GM21447 (cell line): Measurements from ENCODE around the gene ATP7B.
"Not testable (repeated sequence)": the region's sequence is repeated elsewhere in the genome, so short reads cannot be mapped to it uniquely, and the experiment has no call there.

Experiments
- ATAC-seq: cut with Tn5 transposase; IDR thresholded peaks from one replicate; pipeline ENCODE4 v1.9.1; 2021; ENCODE audit not compliant: unreplicated experiment

The ATP7B gene

DNA sequence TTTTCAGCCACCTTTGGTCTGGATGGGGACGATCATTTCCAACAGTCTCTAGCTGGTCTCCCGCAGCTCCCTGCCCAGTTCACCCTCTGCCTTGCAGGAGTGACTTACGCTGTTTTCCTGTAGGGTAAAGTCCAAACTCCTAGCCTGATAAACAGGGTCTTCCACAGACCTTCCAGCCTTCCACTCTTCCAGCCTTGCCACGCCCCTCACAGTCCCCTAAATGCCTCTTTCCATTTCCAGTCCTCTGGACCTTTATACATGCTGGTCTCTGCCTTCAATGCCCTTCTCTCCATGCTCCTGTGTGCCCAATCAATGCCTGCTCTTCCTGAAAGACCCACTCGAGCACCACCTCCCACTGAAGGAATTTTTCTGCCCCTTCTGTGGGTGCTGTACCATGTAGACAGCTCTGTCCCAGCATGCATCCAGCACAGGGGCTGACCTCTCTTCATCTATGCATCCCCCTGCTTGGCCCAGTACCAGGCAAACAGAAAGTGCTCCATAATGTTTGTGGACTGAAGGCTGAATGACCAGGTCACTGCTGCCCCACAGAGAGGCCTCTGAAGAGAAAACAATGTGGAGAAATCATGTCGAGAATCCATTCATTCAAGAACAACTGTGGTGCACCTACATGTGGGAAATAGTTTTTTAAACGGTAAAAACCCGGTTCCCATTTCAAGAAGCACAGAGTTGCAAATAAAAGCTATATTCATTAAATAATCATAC, 4.6 kb downstream of the ATP7B start:
- ATAC-seq, result no peak

DNA sequence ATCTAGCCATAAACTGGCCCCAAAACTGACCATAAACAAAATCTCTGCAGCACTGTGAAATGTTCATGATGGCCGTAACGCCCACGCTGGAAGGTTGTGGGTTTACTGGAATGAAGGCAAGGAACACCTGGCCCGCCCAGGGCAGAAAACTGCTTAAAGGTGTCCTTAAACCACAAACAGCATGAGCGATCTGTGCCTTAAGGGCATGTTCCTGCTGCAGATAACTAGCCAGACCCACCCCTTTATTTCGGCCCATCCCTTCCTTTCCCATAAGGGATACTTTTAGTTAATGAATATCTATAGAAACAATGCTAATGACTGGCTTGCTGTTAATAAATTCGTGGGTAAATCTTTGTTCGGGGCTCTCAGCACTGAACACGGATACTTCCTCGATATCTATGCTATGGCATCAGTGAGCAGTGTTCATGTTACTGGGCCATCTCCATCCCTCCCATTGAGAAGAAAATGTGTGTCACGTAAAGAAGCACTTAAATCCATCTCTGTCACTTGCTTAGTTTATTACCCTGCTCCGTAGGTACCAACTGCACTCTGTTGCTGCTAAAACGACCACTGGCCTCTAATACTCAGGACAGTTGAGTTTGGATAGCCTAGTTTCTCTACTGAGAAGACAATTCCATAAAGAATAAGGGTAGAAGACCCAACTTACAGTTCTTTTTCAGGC, 5.3 kb downstream of the ATP7B start:
- no peak for ATAC-seq

DNA sequence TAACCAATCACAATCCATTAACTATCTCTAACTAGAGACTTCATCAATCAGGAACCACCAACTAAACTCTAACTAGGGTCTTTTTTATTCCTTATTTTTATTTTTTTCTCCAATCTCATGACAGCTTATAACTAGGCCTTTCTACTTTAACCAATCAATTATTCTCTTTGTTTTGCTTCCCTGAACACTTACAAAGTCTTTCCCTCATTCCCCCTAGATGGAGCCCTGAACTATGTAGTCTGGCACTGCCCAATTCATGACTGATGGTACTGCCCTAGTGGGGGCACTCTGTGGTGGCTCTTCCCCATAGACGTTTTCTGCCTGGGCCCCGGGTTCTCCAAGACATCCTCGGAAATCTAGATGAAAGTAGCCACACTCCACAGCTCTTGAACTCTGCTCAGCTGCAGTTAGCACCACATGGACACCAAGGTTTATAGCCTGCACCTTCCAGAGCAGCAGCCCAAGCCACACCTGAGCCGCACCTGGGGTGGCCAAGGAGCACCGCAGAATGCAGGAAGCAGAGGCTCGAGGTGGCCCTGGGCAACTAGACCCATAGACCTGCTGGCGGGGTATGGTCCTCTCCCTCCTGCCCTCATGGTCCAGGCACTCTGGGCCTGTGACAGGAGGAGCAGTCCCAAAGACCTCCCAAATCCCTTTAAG, 6.6 kb downstream of the ATP7B start:
- ATAC-seq, result no peak

- no peak for ATAC-seq
Measured at GRCh38 chr13:52003541-52003940, 7.7 kb downstream of the ATP7B start.

DNA sequence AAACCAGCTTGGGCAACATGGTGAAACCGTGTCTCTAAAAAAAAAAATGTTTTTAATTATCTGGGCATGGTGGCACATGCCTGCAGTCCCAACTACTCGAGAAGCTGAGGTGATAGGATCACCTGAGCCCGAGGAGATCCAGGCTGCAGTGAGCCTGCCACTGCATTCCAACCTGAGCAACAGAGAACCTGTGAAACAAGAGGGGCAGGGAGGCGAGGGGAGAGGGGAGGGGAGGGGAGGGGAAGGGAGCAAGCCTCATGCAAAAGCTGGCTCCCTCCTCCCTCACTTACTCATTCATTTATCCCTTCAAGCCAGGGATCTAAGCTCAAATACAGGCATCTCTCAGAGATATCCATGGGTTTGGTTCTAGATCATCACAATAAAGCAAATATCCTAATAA, 8.9 kb downstream of the ATP7B start:
- ATAC-seq, result no peak

- ATAC-seq, result peak; percentile 89
Measured at GRCh38 chr13:52001120-52001731, 10.0 kb downstream of the ATP7B start.

- no peak for ATAC-seq
Measured at GRCh38 chr13:51999921-52000320, 11.3 kb downstream of the ATP7B start.

DNA sequence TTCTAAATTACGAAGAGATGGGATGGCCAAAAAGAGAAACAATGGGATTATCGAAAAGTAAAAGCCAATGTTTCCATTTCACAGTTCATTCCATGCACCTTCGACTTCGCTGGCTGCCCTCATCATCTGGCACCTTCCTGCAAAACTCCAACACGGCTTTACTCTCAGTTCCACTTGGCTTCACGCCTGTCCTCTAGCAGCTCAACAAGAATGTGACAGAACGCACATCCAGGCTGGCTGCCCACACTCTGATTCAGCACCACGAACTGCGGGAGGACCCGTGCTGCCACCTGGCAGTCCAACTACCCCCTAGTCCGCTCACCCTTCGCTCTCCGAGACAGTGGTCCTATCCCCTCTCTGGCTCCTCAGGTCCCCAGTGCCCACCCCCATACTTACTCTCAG, 11.7 kb downstream of the ATP7B start:
- ATAC-seq, result no peak

DNA sequence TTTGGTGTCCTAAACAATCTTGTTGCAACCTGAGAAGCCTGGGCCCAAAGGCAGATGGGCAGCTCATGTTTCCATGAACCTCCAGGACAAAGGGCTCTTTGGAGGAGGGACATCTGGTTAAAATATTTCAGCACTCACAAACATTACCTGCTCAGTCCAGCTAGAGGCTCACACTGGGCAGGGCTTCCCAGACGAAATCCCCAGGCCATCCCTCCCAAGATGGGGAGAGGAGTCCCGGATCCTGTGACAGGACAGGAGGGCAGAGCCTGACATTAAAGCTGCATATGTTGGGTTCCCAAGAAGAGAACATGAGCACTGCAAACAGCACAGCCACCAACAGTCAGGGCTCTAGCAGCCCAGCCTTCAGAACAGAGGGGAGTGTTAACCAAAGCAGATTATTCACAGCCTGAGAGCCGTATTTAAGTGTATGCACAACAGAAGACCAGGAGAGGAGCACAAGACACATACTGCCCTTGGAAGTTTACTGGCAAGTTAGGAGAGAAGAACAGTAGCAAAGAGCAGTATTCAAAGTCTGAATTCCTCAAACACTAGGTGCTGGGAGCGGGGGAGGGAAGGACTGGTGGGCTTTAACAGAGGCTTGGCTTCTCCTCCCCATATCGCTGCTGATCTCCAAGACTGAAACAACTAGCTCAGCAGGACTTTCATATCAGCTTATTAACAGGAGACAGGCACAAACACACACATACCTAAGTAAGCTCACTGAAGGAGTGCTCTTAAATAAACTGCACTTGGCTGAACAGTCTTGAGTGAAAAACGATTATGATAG, 12.3 kb downstream of the ATP7B start:
- no peak for ATAC-seq

DNA sequence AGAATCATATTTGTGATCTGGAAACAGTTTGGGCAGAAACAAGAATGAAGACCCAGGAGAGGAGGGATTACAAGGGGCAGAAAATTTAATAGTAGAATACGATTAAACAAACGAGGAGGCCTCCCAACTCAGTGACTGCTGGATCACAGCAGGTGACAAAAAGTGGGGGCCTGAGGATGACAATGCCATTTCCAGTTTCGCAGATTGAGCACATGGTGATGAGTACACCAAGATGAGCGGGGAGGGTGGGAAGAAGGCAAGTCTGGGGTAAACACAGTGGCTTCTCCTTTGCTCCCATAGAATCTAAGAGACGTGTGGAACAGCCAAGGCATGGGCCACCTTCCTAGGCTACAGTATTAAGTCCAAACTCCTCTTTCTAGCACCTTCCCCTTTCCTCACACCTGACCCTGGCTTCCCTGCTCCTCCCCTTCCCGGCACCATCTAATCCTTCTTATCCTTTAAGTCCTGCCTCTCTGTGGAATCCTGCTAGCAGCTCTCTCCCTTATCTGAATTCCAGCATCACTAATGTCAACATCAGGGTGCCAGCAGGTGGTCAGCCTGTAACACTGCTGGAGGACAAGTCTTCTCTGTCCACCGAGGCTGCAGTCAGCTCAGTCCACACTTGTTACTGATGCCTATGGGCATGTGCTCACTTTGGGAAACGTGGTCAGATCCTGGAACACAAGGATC, 13.5 kb downstream of the ATP7B start:
- ATAC-seq, result no peak

- no peak for ATAC-seq
Measured at GRCh38 chr13:51997186-51997585, 14.1 kb downstream of the ATP7B start.

GRCh38 chr13:51996641-51997040, 14.6 kb downstream of the ATP7B start:
- no peak for ATAC-seq

DNA sequence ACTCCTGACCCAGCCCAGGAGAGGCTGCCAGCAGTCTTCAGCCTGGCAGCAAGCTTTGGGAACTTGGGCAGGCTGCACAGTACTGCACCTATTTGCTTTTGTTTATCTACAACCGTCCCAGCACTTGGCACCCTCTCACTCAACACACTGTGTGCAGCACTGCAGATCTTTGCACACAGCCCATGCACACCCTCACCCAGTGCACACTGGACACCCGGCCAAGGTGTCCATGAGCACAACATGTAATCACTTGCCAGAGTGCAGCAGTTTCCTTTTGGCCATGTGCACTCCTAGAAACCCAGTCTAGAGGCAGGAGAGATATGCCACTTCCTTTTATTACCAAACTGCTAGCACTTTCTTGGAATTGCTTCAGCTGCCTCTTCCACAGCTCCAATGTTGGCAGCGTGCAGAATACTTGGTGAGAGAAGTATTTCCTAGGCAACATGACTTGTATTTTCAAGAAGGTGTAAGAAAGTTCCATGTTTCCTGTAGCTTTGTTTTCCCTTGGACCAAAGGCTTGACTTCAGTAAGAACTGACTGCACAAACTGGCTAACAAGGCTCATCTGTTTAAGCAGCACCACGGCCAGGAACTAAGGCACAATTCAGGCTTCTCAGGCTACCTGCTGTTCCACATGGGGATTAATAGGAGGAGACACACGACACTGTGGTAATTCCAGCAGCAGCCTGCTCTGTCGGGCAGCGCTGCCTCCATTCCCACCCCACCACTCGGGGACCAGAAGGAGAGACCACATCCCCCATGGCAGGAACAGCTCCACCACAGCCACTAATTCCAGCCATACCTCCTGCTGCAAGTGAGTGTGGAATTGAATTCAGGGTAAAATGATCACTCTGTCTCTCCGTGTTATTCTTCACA, 15.3 kb downstream of the ATP7B start:
- no peak for ATAC-seq

DNA sequence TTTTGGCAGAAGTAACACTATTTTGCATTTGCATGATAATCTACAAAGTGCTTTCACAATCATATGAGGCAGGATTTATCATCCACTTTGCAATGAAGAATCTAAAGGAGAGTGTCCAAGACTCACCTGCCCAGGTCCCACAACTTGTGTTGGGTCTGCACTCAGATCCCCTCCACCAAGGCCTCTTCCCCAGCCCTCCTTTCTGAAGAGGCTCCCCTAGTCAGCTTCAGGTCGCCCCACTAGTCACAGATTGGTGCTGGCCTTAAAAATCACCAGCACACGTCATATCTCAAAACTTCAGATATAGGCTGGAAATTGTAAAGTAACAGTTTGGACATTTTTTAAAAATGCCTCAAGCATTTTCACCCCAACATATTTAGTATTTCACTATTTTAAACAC, 17.5 kb downstream of the ATP7B start:
- ATAC-seq, result no peak

DNA sequence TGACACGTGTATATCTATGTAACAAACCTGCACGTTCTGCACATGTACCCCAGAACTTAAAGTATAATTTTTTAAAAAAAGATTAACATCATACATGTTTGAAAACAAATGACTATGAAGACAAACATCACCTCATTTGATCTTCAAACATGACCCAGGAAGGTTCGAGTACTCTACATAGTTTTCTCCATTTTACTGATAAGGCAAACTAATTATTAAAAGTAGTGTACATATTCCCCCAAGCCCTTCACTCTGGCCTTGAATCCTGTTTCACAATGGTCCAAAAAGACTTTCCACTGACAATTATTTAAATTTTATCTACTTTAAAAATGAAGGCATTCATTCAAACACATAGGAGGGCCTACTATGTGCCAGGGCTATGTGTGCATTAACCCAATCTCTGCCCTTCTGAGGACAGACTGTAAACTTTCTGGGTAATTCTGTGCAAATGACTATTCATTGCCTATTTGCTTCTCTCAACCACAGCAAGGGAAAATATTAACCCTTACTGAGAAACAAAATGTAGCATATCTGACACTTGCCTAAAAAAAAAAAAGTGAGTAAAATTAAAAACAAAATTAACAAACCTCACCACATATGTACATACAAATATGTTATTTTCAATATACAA, 22.1 kb downstream of the ATP7B start:
- ATAC-seq, result no peak

DNA sequence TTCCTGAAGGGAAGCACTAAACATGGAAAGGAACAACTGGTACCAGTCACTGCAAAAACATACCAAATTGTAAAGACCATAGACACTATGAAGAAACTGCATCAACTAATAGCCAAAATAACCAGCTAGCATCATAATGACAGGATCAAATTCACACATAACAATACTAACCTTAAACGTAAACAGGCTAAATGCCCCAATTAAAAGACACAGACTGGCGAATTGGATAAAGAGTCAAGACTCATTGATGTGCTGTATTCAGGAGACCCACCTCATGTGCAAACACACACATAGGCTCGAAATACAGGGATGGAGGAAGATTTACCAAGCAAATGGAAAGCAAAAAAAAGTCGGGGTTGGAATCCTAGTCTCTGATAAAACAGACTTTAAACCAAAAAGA, 26.3 kb downstream of the ATP7B start:
- ATAC-seq, result not testable (repeated sequence)

DNA sequence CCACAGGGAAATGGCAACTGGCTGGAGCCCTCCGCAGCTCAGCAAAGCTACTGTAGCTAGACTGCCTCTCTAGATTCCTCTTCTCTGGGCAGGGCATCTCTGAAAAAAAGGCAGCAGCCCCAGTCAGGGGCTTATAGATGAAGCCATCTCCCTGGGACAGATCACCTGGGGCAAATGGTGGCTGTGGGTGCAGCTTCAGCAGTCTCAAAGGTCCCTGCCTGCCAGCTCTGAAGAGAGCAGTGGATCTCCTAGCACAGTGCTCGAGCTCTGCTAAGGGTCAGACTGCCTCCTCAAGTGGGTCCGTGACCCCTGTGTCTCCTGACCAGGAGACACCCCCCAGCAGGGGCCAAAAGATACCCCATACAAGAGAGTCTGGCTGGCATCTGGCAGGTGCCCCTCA, 28.0 kb downstream of the ATP7B start:
- ATAC-seq, result not testable (repeated sequence)

- ATAC-seq, result no peak
Measured at GRCh38 chr13:51981355-51981754, 29.9 kb downstream of the ATP7B start.

DNA sequence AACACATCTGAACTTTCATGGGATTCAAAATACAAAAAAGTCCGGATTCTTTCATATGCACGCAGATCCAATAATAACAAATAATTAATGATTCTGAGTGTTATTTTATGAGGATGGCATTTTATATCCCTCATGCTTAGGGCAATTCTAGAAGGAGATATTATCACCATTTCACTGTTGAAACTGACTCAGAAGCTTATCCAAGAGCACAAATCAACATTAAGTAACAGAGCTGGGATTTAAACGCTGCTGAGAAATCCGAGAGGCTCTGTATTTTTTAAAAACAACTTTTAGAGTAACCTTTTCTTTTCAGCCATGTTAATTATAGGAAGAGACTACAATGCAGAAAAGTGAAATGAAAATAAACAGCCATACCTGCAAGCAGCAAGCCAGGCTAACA, 30.3 kb downstream of the ATP7B start:
- ATAC-seq, result no peak
